ENCODE measurements around the gene PDZD7. TPM values are rescaled to one million over a fixed set of nuclear protein-coding genes. Genes with fewer than 3 reads are reported as not detected.

Gene PDZD7
- total RNA-seq (2014; rRNA removed; shearing (Covaris generic)) = 0.50 and 1.3 TPM in 2 replicates

DNA sequence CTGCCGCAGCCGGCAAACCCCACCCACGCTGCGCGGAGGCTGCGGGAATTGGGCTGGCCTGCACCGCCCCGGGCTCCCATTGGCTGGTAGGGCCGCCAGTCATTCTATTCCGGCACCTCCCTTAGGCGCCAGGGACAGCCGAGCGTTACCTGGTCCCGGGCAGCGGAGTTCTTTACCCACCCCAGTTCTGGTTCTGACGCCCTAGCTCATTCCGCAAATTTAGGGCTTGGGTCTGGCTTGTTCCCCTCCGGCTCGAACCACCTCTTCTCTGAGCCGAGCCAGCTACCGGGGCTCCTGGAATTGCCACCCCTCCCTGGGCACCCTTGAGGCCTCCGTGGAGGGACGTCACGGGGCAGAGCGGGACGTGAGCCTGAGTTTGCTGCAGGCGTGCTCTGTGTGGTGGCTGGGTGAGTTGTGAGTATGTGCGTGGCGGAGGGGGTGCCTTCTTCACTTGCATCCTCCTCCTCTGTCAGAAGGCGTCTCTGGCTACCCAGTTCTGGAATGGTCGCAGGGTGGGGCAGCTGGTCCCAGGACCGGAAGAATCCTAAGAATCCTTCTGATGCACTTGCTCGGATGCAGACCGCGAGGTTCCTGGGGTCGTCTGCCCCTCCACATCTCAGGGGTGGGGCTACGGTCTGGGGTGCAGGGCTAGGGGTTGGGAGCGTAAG lies at the start of gene PDZD7, which contains the start of gene SFXN3:
TSS of gene PDZD7 (minus strand) at position 2 of the 668 bp plus-strand sequence. CDS start 910 bp downstream, outside the sequence.
TSS of gene SFXN3 (plus strand) at position 107 of the 668 bp plus-strand sequence. CDS start 3,461 bp downstream, outside the sequence.
- H3K27ac ChIP-seq = peak within 1 kb of the TSS; percentile 87
- peak within 1 kb of the TSS; percentile 51 for H3K4me3 ChIP-seq
- H3K27me3 ChIP-seq (replicated peaks) = no peaks in the 10 kb centered on the region
- peak; percentile 88 to 96 for DNase-seq (ENCODE audit: low read depth in 1 of 2, low spot score in 2 of 2)
- peaks cover 17% of the 10 kb centered on the region for H3K36me3 ChIP-seq
- peaks cover 34% of the 10 kb centered on the region for H3K4me1 ChIP-seq (replicated peaks)
- H3K9me3 ChIP-seq (replicated peaks) = no peaks in the 10 kb centered on the region

DNA sequence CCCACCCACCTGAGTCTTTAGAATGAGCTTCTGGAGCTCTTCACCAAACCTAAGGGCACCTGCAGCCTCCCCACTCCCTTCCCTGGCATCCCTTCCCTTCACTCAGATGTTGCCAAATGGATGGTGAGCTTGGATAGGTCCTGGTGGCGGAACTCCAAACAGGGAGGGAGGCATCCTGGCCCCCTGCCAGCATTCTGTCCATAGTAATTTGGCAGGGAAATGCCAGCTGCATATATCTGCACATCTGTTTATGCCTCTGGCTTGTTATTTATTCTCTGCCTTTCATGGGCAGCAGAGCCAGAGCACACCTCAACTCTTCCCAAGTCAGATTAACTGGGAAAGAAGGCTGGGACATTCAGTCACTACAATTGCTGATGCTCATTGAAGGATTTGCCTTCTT lies 48.9 kb upstream of the PDZD7 start:
- Histone ChIP-seq H3K4me1 (replicated peaks) (no peaks in the 10 kb centered on the region), H3K4me3 (no peak overlapping the region), H3K27ac (no peak overlapping the region), H3K36me3 (no peaks in the 10 kb centered on the region), H3K27me3 (replicated peaks) (peaks cover 59% of the 10 kb centered on the region), H3K9me3 (replicated peaks) (no peaks in the 10 kb centered on the region)
- DNase-seq (ENCODE audit: low read depth in 1 of 2, low spot score in 2 of 2) = no peak

DNA sequence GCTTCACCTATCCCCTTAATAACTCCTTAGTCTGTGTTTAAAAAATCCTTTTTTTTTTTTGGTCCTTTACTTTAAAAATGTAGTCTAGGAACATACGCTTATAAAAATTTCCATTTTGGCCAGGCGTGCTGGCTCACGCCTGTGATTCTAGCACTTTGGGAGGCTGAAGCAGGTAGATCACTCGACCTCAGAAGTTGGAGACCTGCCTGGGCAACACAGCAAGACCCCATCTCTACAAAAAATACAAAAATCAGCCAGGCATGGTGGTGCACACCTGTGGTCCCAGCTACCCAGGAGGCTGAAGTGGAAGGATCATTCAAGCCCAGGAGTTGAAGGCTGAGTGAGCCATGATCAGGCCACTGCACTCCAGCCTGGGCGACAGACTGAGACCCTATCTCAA lies 45.7 kb upstream of the PDZD7 start:
- no peak for DNase-seq (ENCODE audit: low read depth in 1 of 2, low spot score in 2 of 2)
- Histone ChIP-seq H3K27me3 (replicated peaks) (peaks cover 59% of the 10 kb centered on the region), H3K4me1 (replicated peaks) (no peaks in the 10 kb centered on the region), H3K9me3 (replicated peaks) (no peaks in the 10 kb centered on the region), H3K36me3 (no peaks in the 10 kb centered on the region), H3K4me3 (no peak overlapping the region), H3K27ac (no peak overlapping the region)

- peaks cover 50% of the 10 kb centered on the region for H3K27me3 ChIP-seq (replicated peaks)
- H3K36me3 ChIP-seq = no peaks in the 10 kb centered on the region
- no peaks in the 10 kb centered on the region for H3K9me3 ChIP-seq (replicated peaks)
- no peak overlapping the region for H3K4me3 ChIP-seq
- H3K27ac ChIP-seq = no peak overlapping the region
- no peaks in the 10 kb centered on the region for H3K4me1 ChIP-seq (replicated peaks)
- no peak for DNase-seq (ENCODE audit: low read depth in 1 of 2, low spot score in 2 of 2)
Measured at GRCh38 chr10:101075775-101076174, 44.8 kb upstream of the PDZD7 start.

DNA sequence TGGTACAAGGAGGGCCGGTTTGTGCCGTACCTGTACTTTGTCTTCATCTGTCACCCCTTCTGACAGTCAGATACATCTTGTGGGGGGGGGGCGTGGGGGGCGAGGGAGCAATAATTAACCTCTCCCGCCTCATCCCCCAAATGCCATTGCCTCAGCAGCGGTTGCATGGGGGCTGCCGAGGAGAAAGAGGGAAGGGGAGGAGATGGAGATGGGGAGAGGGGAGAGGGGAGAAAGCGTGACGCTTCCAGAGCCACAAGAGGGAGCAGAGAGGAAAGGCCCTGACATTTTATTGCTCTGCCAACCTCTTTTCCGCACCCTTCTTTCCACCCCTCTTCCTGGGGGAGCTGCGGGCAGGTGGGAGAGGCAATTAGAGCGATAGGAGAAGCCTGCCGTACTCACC lies 42.7 kb upstream of the PDZD7 start:
- H3K27ac ChIP-seq = no peak overlapping the region
- no peaks in the 10 kb centered on the region for H3K9me3 ChIP-seq (replicated peaks)
- H3K4me3 ChIP-seq = no peak overlapping the region
- DNase-seq (ENCODE audit: low read depth in 1 of 2, low spot score in 2 of 2) = no peak
- no peaks in the 10 kb centered on the region for H3K36me3 ChIP-seq
- H3K27me3 ChIP-seq (replicated peaks) = peaks cover 46% of the 10 kb centered on the region
- H3K4me1 ChIP-seq (replicated peaks) = no peaks in the 10 kb centered on the region

- Histone ChIP-seq H3K36me3 (no peaks in the 10 kb centered on the region), H3K9me3 (replicated peaks) (no peaks in the 10 kb centered on the region), H3K4me1 (replicated peaks) (no peaks in the 10 kb centered on the region), H3K4me3 (no peak overlapping the region), H3K27me3 (replicated peaks) (peaks cover 42% of the 10 kb centered on the region), H3K27ac (no peak overlapping the region)
- no peak for DNase-seq (ENCODE audit: low read depth in 1 of 2, low spot score in 2 of 2)
Measured at GRCh38 chr10:101072923-101073322, 42.0 kb upstream of the PDZD7 start.

- H3K27me3 ChIP-seq (replicated peaks) = peaks cover 40% of the 10 kb centered on the region
- H3K36me3 ChIP-seq = no peaks in the 10 kb centered on the region
- no peak for DNase-seq (ENCODE audit: low read depth in 1 of 2, low spot score in 2 of 2)
- H3K4me3 ChIP-seq = no peak overlapping the region
- peaks cover 6% of the 10 kb centered on the region for H3K4me1 ChIP-seq (replicated peaks)
- no peak overlapping the region for H3K27ac ChIP-seq
- no peaks in the 10 kb centered on the region for H3K9me3 ChIP-seq (replicated peaks)
Measured at GRCh38 chr10:101071885-101072433, 41.0 kb upstream of the PDZD7 start.

DNA sequence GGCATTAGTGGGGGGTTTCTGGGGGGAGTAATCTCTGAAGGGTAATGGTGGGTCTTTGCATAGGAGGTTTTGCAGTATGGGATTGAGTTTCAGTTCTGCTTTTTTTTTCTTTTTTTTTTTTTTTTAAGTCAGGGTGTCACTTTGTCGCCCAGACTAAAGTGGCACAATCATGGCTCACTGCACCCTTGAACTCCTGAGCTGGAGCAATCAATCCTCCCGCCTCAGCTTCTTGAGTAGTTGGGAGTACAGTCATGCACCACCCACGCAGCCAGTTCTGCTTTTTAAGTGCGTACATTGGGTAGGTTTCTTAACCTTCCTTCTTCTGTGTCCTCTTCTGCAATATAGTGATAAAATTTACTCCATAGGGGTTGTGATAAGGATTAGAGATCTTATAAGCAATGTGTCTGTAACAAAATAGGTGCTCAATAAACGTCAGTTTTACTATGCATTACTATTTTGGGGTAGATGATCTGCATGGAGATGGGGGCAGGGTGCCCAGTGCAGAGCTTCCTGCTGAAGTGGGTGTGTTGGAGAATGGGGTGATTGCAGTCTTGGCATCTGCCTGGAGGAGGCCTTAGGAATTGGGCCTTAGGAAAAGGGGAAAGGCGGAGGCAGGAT lies 40.4 kb upstream of the PDZD7 start:
- Histone ChIP-seq H3K4me3 (no peak overlapping the region), H3K9me3 (replicated peaks) (no peaks in the 10 kb centered on the region)
- DNase-seq (ENCODE audit: low read depth in 1 of 2, low spot score in 2 of 2) = no peak

DNA sequence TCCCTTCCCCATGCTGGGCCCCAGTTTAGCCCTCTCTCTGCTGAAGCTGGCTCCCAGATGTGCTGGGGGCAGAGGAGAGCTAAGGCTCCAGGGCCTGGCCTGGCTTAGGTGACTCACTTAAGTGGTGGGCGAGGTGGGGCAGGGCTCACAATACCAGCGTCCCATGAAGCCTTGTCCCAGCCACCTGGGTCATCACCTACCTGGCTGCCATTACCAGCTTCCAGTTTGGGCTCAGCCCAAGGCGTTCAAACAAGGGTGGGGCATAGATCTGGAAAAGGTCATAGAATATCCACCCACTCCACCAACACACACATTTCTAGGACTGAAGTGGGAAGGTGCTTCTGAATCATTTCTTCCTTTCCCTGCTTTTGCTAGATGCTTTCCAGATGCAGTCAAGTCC lies 39.2 kb upstream of the PDZD7 start:
- Histone ChIP-seq H3K4me1 (replicated peaks) (peaks cover 23% of the 10 kb centered on the region), H3K36me3 (no peaks in the 10 kb centered on the region), H3K27ac (no peak overlapping the region), H3K27me3 (replicated peaks) (peaks cover 23% of the 10 kb centered on the region), H3K4me3 (no peak overlapping the region), H3K9me3 (replicated peaks) (no peaks in the 10 kb centered on the region)
- DNase-seq (ENCODE audit: low read depth in 1 of 2, low spot score in 2 of 2) = no peak

More for the DNA sequence above, 40.4 kb upstream of the PDZD7 start:
- no peaks in the 10 kb centered on the region for H3K36me3 ChIP-seq
- H3K27me3 ChIP-seq (replicated peaks) = peaks cover 35% of the 10 kb centered on the region
- peaks cover 11% of the 10 kb centered on the region for H3K4me1 ChIP-seq (replicated peaks)
- no peak overlapping the region for H3K27ac ChIP-seq

DNA sequence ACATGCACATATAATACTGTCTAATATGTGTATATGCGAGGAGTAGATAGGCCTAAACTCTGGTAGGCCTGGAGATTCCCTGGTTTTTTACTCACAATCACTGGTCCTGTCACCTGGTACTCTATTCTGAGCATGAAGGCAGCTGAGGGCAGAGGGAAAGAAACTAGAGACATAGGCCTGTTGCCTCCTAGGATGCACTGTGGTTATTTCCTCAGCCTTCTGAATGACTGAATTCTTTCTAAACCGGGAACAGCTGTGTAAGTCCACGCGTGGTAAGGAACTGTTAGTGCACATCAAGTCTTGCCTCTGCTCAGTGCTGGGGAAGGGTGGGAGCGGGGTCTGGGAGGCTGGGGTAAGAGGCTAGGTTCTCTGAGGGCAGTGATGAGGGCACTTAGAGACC lies 38.5 kb upstream of the PDZD7 start:
- Histone ChIP-seq H3K4me3 (no peak overlapping the region), H3K36me3 (no peaks in the 10 kb centered on the region), H3K27ac (no peak overlapping the region), H3K4me1 (replicated peaks) (peaks cover 25% of the 10 kb centered on the region), H3K27me3 (replicated peaks) (peaks cover 18% of the 10 kb centered on the region), H3K9me3 (replicated peaks) (no peaks in the 10 kb centered on the region)
- DNase-seq (ENCODE audit: low read depth in 1 of 2, low spot score in 2 of 2) = no peak

DNA sequence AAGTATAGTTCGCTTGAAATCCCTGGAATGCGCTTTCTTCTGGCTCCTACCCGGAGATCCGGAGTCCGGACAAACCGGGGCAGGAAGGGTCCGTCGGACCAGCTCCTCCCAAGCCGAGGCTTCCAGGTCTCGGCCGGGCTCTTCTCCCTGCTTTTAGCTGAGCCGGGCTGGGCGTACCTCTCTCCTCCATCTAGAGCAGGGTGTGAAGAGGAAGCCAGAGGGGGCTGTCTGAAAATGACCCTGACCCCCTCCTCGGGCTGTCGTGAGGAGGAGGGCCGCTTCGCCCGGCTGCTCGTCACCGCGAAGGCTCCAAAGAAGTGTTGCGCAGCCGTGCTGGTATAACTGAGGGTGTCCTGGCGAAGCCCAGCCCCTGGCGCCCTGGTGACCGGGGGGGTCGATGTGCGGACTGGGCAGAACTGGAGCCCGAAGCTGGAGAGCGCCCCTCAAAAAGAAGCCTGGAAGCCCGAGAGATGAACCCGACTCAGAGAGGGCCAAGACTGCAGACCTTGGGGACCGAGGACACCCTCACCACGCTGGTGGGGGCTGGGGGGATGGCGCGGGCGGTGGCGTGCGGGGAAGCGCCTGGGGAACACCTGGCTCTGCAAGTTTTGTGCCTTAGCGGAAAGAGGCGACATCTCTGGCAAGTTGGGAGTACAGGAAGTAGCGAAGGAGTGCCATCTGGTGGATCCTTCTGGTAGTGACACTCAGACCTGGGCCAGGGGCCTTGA lies 36.6 kb upstream of the PDZD7 start:
- peak; percentile 69 to 86 for DNase-seq (ENCODE audit: low read depth in 1 of 2, low spot score in 2 of 2)
- Histone ChIP-seq H3K27ac (peak overlapping the region; percentile 2; the same call in 1 of the 2 replicates), H3K27me3 (replicated peaks) (no peaks in the 10 kb centered on the region; the same call in 1 of the 2 replicates), H3K9me3 (replicated peaks) (no peaks in the 10 kb centered on the region), H3K36me3 (no peaks in the 10 kb centered on the region), H3K4me1 (replicated peaks) (peaks cover 25% of the 10 kb centered on the region), H3K4me3 (peak overlapping the region; percentile 43)

DNA sequence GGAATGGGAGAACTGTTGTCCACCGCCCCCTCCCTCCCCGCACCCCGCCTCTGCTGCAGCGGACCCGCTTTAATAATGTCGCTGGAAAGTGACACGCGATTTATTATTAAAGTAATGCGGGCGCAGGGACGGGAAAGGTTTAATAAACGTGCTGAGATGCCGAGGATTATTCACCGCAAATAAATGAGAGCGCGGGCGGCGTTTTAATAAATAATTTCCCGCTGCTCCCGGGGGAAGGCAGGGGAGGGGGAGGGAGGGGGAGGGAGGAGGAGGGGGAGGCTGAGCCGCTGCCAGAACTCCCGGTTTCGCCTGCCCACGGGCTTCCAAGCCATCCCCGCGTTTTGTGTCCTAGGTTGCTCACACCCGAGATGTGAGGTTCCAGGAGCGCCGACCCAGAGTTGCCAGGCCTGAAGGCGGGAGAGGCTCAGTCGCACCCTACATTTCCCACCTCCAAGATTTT lies 36.0 kb upstream of the PDZD7 start:
- H3K36me3 ChIP-seq = no peaks in the 10 kb centered on the region
- no peak overlapping the region; the same call in 1 of the 2 replicates for H3K27ac ChIP-seq
- H3K9me3 ChIP-seq (replicated peaks) = no peaks in the 10 kb centered on the region
- no peaks in the 10 kb centered on the region; the same call in 1 of the 2 replicates for H3K27me3 ChIP-seq (replicated peaks)
- peaks cover 30% of the 10 kb centered on the region for H3K4me1 ChIP-seq (replicated peaks)
- peak overlapping the region; percentile 43 for H3K4me3 ChIP-seq
- no peak for DNase-seq (ENCODE audit: low read depth in 1 of 2, low spot score in 2 of 2)

DNA sequence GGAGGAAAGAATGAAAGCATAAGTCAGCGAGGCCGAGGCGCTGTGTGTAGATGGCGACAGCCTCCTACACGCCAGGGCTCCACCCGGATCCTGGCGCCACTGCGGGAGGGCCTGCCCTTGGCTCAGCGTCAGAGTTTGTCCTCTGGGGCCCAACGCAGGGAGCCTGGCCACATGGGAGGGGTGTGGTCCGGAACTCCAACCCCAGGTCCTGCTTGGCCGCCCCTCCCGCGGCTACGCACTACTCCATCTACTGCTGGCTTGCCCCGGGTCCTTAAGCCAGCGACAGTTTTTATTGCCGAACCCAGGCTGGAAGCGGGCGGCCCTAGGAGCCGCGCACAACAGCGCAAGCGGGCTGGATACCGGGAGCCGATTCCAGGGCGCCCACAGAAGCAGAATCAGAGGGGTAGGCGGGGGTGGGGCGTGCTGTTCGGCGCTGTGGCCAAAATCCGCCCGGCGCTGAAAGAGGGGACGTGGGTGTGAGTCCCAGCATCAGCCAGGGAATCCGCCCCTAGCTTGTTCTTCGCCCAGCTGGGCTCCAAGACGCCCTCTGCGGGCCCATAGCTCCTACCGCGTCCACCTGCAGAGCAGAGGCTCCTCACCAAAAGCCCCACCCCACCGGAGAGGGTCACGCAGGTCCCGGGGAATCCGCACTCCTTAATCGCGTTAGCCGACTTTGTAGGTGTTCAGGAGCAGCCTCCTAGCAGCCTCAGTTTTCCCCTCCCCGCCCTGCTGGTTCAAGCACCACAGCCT lies 35.4 kb upstream of the PDZD7 start:
- Histone ChIP-seq H3K9me3 (replicated peaks) (no peaks in the 10 kb centered on the region), H3K4me3 (peak overlapping the region; percentile 43), H3K4me1 (replicated peaks) (peaks cover 36% of the 10 kb centered on the region), H3K27ac (peak overlapping the region; percentile 38), H3K27me3 (replicated peaks) (no peaks in the 10 kb centered on the region), H3K36me3 (no peaks in the 10 kb centered on the region)
- peak; percentile 84 to 89 for DNase-seq (ENCODE audit: low read depth in 1 of 2, low spot score in 2 of 2)

All from SJSA1 (cell line).